HepG2 (cell line): ENCODE results near the gene ANKS6. TPM values are rescaled to one million over a fixed set of nuclear protein-coding genes. Genes with fewer than 3 reads are reported as not detected.

Source experiments
- ATAC-seq: fragments of 200-7000 bp; cut with Tn5 transposase; 3 replicates; pipeline ENCODE4 v1.9.1; 2020; ENCODE audit warnings: mild to moderate bottlenecking, moderate library complexity
- BruUV-seq: library from RNA; stranded (reverse); fragments of 400-500 nt; replicated peaks from 2 replicates; lab custom pipeline; 2021; lab: Mats Ljungman, UMichigan
- CTCF ChIA-PET: fragments of 300-600 bp; formaldehyde crosslinking; extraction: SDS; loops from one replicate; lab custom pipeline; 2021; ENCODE audit warnings: low total read pairs, inconsistent platforms, low intra/inter-chr PET ratio; lab: Yijun Ruan, JAX
- POLR2A ChIA-PET: fragments of 350-600 bp; sonication (Branson Sonifier 250); formaldehyde crosslinking; loops from one replicate; lab custom pipeline; 2020; ENCODE audit warnings: antibody characterized with exemption, inconsistent platforms; lab: Yijun Ruan, JAX
- DNase-seq: peaks from one replicate; pipeline ENCODE4 v3.0.0-alpha.2; 2015; ENCODE audit warnings: low spot score
- FAIRE-seq: peaks from 3 replicates; lab custom pipeline; 2011; peaks lifted over from hg19 to GRCh38; lab: Jason Lieb, UNC
- H2AFZ ChIP-seq: one replicate; pipeline ENCODE4 v1.6.1; 2011; ENCODE audit warnings: low read length, inconsistent platforms
- H3K27ac ChIP-seq: fragments of 300-600 bp; 3 replicates; pipeline ENCODE4 v1.8.0; 2011; ENCODE audit warnings: mixed run types, mild to moderate bottlenecking, mixed read lengths, low read length, inconsistent platforms; ENCODE audit not compliant: insufficient read depth; ENCODE audit errors: extremely low read length
- H3K27me3 ChIP-seq, 2 experiments: fragments of 200-600 bp in 1 of 2; 2 replicates in 1 of 2; 3 replicates in 1 of 2; pipeline versions ENCODE4 v1.6.0 to v1.8.0; 2011; ENCODE audit warnings: low read length in 2 of 2, mild to moderate bottlenecking in 2 of 2, moderate library complexity in 2 of 2, inconsistent platforms in 1 of 2; ENCODE audit not compliant: insufficient read depth in 2 of 2, control insufficient read depth in 1 of 2
- H3K36me3 ChIP-seq, 2 experiments: fragments of 200-600 bp in 1 of 2; replicated peaks in 1 of 2; 2 replicates in 1 of 2; 3 replicates in 1 of 2; pipeline versions ENCODE4 v1.5.1 to v1.8.0; 2011; ENCODE audit warnings: low read length in 2 of 2, inconsistent platforms in 1 of 2; ENCODE audit not compliant: insufficient read depth in 2 of 2, control insufficient read depth in 1 of 2
- H3K4me1 ChIP-seq: 2 replicates; pipeline ENCODE4 v1.5.1; 2012; ENCODE audit warnings: low read length, inconsistent platforms; ENCODE audit not compliant: insufficient read depth
- H3K4me2 ChIP-seq: 2 replicates; pipeline ENCODE4 v1.6.0; 2011; ENCODE audit warnings: low read depth, low read length, inconsistent platforms
- H3K4me3 ChIP-seq, 3 experiments: fragments of 200-600 bp in 1 of 3; sonication (generic), shearing (Covaris generic) in 1 of 3; replicated peaks in 1 of 3; 2 replicates each; pipeline ENCODE4 v1.5.1; 2011 to 2016; ENCODE audit warnings: low read length in 3 of 3, inconsistent platforms in 2 of 3, low read depth in 2 of 3, mild to moderate bottlenecking in 2 of 3, control low read depth in 1 of 3, mixed read lengths in 1 of 3; ENCODE audit not compliant: insufficient read depth in 1 of 3
- H3K79me2 ChIP-seq: one replicate; pipeline ENCODE4 v1.6.1; 2011; ENCODE audit warnings: low read length, inconsistent platforms; ENCODE audit not compliant: insufficient read depth
- H3K9ac ChIP-seq: 2 replicates; pipeline ENCODE4 v1.6.0; 2011; ENCODE audit warnings: mild to moderate bottlenecking, low read depth, low read length, inconsistent platforms; ENCODE audit not compliant: insufficient read depth
- H3K9me3 ChIP-seq: 2 replicates; pipeline ENCODE4 v1.5.1; 2012; ENCODE audit warnings: mild to moderate bottlenecking, low read length
- H4K20me1 ChIP-seq: 2 replicates; pipeline ENCODE4 v1.6.0; 2011; ENCODE audit warnings: inconsistent platforms, mild to moderate bottlenecking, low read length, moderate library complexity; ENCODE audit not compliant: insufficient read depth
- ATAD3A ChIP-seq: sonication (generic); formaldehyde crosslinking; IDR thresholded peaks from 2 replicates; pipeline ENCODE4 v1.4.0; 2020; ENCODE audit warnings: missing genetic modification reagents
- DR1 ChIP-seq: sonication (generic); formaldehyde crosslinking; IDR thresholded peaks from 2 replicates; pipeline ENCODE4 v1.8.0; 2021; ENCODE audit warnings: mild to moderate bottlenecking, missing genetic modification reagents, inconsistent platforms
- KLF12 ChIP-seq: sonication (generic); formaldehyde crosslinking; IDR thresholded peaks from 2 replicates; pipeline ENCODE4 v1.4.0; 2020; ENCODE audit warnings: missing genetic modification reagents, borderline replicate concordance
- LBX2 ChIP-seq: sonication (generic); formaldehyde crosslinking; IDR thresholded peaks from 2 replicates; pipeline ENCODE4 v1.5.0; 2020; ENCODE audit warnings: missing genetic modification reagents, mild to moderate bottlenecking, borderline replicate concordance
- LCORL ChIP-seq, 2 experiments: fragments of 450-650 bp in 1 of 2; sonication (generic) in 1 of 2; formaldehyde crosslinking in 1 of 2; IDR thresholded peaks; 2 replicates each; pipeline versions ENCODE4 v1.5.0 to v1.6.1; 2017 to 2020; ENCODE audit warnings: antibody characterized with exemption in 1 of 2, missing genetic modification reagents in 1 of 2
- MTA3 ChIP-seq: sonication (generic); formaldehyde crosslinking; IDR thresholded peaks from 2 replicates; pipeline ENCODE4 v1.4.0; 2020; ENCODE audit warnings: missing genetic modification reagents
- MTERF4 ChIP-seq: sonication (generic); formaldehyde crosslinking; IDR thresholded peaks from 2 replicates; pipeline ENCODE4 v1.8.0; 2023; ENCODE audit warnings: mild to moderate bottlenecking, missing genetic modification reagents
- TFAP4 ChIP-seq: sonication (generic); IDR thresholded peaks from 2 replicates; pipeline ENCODE4 v1.6.1; 2016; ENCODE audit warnings: low read depth, borderline replicate concordance
- ZBTB3 ChIP-seq: sonication (generic); formaldehyde crosslinking; IDR thresholded peaks from 2 replicates; pipeline ENCODE4 v1.4.0; 2020; ENCODE audit warnings: low read depth, mild to moderate bottlenecking, moderate library complexity, missing genetic modification reagents, borderline replicate concordance
- ZBTB37 ChIP-seq: sonication (generic); formaldehyde crosslinking; IDR thresholded peaks from 2 replicates; pipeline ENCODE4 v1.4.0; 2020; ENCODE audit warnings: mild to moderate bottlenecking, missing genetic modification reagents
- ZFP1 ChIP-seq: IDR thresholded peaks from 2 replicates; pipeline ENCODE4 v1.6.1; 2016
- ZFP36L2 ChIP-seq: sonication (generic); formaldehyde crosslinking; IDR thresholded peaks from 2 replicates; pipeline ENCODE4 v1.4.0; 2020; ENCODE audit warnings: missing genetic modification reagents
- ZMAT5 ChIP-seq: sonication (generic); formaldehyde crosslinking; IDR thresholded peaks from 2 replicates; pipeline ENCODE4 v1.5.0; 2020; ENCODE audit warnings: mild to moderate bottlenecking, low read depth, missing genetic modification reagents, borderline replicate concordance
- ZNF235 ChIP-seq: sonication (generic); formaldehyde crosslinking; IDR thresholded peaks from 2 replicates; pipeline ENCODE4 v1.8.1; 2023; ENCODE audit warnings: mild to moderate bottlenecking, missing genetic modification reagents, borderline replicate concordance
- ZNF354B ChIP-seq: sonication (generic); formaldehyde crosslinking; IDR thresholded peaks from 2 replicates; pipeline ENCODE4 v1.8.0; 2022; ENCODE audit warnings: mild to moderate bottlenecking, missing genetic modification reagents
- ZNF367 ChIP-seq: sonication (generic); formaldehyde crosslinking; IDR thresholded peaks from 2 replicates; pipeline ENCODE4 v1.4.0; 2020; ENCODE audit warnings: missing genetic modification reagents, borderline replicate concordance
- WGBS: methylation state at CpG from one replicate; pipeline ENCODE4 v1.1.6; 2017; ENCODE audit warnings: low lambda C conversion rate; 5-methylcytosine and 5-hydroxymethylcytosine counted together
- in situ Hi-C: cut with HindIII; loops from 2 replicates; pipeline ENCODE4 v1.10.0; 2017; ENCODE audit warnings: low pct_unique_long_range_greater_than_20kb; ENCODE audit not compliant: extremely low pct_ligation_motif_present
- intact Hi-C: fragments of 100-400 bp; cut with micrococcal nuclease; formaldehyde crosslinking; loops from one replicate; pipeline ENCODE4 v1.10.0; 2022; ENCODE audit not compliant: unreplicated experiment
- polyA plus RNA-seq, 8 experiments: library from polyadenylated mRNA; depleted of rRNA in 3 of 8; stranded (reverse) in 7 of 8; unstranded in 1 of 8; fragments of >200 nt; fragmentation: Illumina TruSeq in 4 of 8; extraction: Trizol in 4 of 8; gene quantifications; 2 replicates each; pipeline versions ENCODE4 v1.2.1 to v1.2.3, GENCODE V29; 2011 to 2016; ENCODE audit warnings: low read depth in 4 of 8, missing spikeins in 1 of 8, mixed read lengths in 1 of 8; ENCODE audit not compliant: insufficient read depth in 1 of 8
- total RNA-seq, 5 experiments: library from RNA; depleted of rRNA; stranded (reverse); fragments of >200 nt; fragmentation: Illumina TruSeq; extraction: Trizol; gene quantifications; 2 replicates each; pipeline ENCODE4 v1.2.3, GENCODE V29; 2016; ENCODE audit warnings: low read depth in 1 of 5

ANKS6 gene
- total and polyA plus RNA-seq, 2 of the 13 experiments (the other 11 are each of a cell fraction or from before 2014, with no cell fraction given) = 8.8 to 10.7 TPM

GRCh38 chr9:98692392-98692791 lies 104.0 kb downstream of the ANKS6 start:
- no TSS peak for BruUV-seq
- Histone ChIP-seq H3K4me3 (no peak overlapping the region), H4K20me1 (no peaks in the 10 kb centered on the region), H2AFZ (no peak overlapping the region), H3K4me1 (no peaks in the 10 kb centered on the region), H3K79me2 (no peaks in the 10 kb centered on the region), H3K27ac (no peak overlapping the region), H3K36me3 (no peaks in the 10 kb centered on the region), H3K9ac (no peak overlapping the region)
- in situ Hi-C loops (no loop called here), intact Hi-C loops (no loop called here)
- ATAC-seq (no peak), FAIRE-seq (no peak)
- no peak for TF ChIP-seq ZNF367 (CRISPR knock-in tag)
- no peak for TF ChIP-seq KLF12 (CRISPR knock-in tag)
- no peak for TF ChIP-seq TFAP4
- no peak for TF ChIP-seq DR1 (CRISPR knock-in tag)
- TF ChIP-seq ZFP36L2 = no peak
- no peak for TF ChIP-seq MTERF4
- no peak for TF ChIP-seq ZMAT5 (CRISPR knock-in tag)
- no peak for TF ChIP-seq ZBTB37 (CRISPR knock-in tag)
- no peak for TF ChIP-seq ZBTB3 (CRISPR knock-in tag)
- TF ChIP-seq ZNF354B (CRISPR knock-in tag) = no peak
- TF ChIP-seq ZNF235 (CRISPR knock-in tag) = no peak
- no peak for TF ChIP-seq ATAD3A (CRISPR knock-in tag)
- no peak for TF ChIP-seq MTA3
- no peak for TF ChIP-seq ZFP1
- no peak for TF ChIP-seq LBX2 (CRISPR knock-in tag)
- no peak for TF ChIP-seq LCORL (IDR thresholded peaks at IDR 0.05)
- no peak for TF ChIP-seq LCORL (CRISPR knock-in tag; IDR thresholded peaks at IDR 0.05)
- TF ChIP-seq, all 625 proteins: peak for 0
- Histone ChIP-seq H3K27me3 (peaks cover 0 to 18% of the 10 kb centered on the region in 2 experiments; a peak in 3 of 5 replicates), H3K4me2 (no peak overlapping the region), H3K9me3 (no peaks in the 10 kb centered on the region)
- no peak for DNase-seq
- POLR2A ChIA-PET = no interaction called here
- WGBS = 39% methylated on average over 7 of the region's 7 CpGs
- CTCF ChIA-PET = no interaction called here
